Stimulated activated CD4-positive, alpha-beta T cell treated with anti-CD3 and anti-CD28 coated beads, Interleukin-12 subunit alpha, Interleukin-12 subunit beta, amount 100 ng/mL, for 24 hours (primary cell): ENCODE results near the gene ERAL1.
"Not testable (repeated sequence)": the region's sequence is repeated elsewhere in the genome, so short reads cannot be mapped to it uniquely, and the experiment has no call there.

ENCODE experiments used
- DNase-seq, 2 experiments: peaks; one replicate each; pipeline ENCODE4 v3.0.0-alpha.2; 2020; ENCODE audit warnings: low read depth in 2 of 2

ERAL1 gene

DNA sequence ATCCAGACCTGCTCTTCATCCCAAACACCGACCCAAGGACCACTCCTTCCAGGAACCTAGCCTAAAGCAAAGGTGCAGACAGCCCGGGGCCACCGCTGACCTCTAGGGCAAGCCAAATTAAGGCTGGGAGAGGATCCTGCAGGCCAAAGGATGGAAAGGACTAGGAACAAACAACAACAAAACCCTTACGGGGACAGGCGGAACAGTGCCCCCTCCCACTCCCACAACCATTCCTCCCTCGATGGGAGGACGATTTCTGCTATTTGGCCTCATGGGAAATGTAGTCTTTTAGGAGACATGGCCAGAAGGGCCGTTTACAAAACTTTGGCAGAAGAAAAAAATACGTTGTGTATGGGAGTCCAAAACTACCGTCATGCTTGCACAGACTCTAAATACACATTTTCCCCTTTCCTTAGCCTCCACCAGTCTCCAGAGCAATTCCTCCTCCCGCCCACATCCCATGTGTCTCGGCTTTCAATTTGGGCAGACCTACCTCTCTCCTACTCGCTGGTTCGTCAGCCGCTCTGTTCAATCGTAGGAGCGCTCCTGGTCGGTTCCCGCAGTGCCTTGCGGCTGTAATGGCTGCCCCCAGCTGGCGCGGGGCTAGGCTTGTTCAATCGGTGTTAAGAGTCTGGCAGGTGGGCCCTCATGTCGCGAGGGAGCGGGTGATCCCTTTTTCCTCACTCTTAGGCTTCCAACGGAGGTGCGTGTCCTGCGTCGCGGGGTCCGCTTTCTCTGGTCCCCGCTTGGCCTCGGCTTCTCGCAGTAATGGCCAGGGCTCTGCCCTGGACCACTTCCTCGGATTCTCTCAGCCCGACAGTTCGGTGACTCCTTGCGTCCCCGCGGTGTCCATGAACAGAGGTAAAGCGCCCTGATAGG, at the start of gene ERAL1:
TSS of gene ERAL1 (plus strand) at position 560 of the 879 bp plus-strand sequence. CDS start at position 579, 19 bp downstream.
- DNase-seq, result peak; percentile 67 to 83

DNA sequence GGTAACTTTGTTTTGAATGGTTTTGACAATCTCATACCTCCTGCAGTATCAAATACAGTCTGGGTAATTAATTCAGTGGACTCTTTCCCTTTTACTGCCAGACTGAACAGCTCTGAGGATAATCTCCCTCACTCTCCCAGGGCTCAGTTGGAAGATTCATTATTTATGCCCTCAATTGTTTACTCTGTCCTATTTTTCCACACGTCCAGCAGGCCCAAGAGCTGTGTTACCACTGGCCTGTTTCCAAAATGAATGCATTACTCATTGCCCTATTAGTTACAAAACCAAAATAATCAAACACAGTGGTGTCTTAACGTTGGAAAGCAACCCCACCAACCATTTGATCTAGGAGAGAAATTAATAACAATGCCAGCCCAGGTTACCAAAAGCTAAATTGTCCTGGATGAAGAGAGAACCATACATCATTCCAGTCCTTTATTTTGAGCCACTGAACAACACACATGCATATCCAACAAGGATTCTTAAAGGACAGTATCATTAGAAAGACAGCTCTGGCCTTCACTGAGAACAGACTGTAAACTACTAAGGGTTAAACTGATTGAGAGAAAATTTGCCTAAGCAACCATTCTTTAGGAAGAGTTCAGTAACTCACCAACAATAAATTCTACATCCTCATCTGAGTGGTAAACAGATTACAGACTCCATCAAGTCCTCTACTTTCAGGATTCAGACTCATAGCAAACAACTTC, 46.7 kb upstream of the ERAL1 start:
- DNase-seq, result no peak

DNA sequence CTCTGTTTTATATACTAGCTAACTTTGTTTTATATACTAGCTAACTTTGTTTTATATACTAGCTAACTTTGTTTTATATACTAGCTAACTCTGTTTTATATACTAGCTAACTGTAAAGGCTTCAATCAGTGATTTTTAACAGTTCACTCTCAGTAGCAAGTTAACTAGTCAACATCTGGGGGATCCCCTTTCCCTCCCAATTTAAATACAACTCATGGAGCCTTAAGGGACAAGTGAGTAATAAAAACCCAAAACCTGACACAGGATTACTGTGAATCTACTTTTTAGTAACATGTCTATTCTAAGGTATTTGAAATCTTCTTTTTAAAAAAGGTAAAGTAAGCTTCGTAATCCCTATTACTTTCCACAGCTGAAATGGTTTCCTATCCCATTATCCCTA, 44.4 kb upstream of the ERAL1 start:
- DNase-seq, result no peak

DNA sequence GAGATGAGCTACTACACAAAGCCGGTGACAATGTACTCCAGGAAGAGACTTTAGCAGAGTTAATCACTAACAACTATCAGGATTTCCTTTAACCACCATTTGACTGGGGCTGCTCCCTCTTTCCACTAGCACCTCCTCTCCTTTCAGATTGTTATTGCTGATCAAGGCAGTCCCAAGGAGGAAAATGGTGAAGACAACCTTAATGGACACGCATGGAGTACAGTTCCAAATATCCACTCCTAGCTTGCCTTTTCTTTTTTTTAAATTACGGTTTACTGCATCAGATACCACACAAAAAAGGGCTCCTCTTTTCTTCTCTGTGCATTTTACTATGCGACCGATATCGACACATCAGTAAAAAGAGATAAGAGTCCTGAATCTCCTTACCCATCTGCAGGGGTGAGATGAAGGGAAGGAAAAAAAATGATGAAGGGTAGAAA, 43.1 kb upstream of the ERAL1 start:
- DNase-seq, result no peak

- DNase-seq, result peak; percentile 90 to 97
Observed at GRCh38 chr17:28812091-28812747, 42.6 kb upstream of the ERAL1 start.

DNA sequence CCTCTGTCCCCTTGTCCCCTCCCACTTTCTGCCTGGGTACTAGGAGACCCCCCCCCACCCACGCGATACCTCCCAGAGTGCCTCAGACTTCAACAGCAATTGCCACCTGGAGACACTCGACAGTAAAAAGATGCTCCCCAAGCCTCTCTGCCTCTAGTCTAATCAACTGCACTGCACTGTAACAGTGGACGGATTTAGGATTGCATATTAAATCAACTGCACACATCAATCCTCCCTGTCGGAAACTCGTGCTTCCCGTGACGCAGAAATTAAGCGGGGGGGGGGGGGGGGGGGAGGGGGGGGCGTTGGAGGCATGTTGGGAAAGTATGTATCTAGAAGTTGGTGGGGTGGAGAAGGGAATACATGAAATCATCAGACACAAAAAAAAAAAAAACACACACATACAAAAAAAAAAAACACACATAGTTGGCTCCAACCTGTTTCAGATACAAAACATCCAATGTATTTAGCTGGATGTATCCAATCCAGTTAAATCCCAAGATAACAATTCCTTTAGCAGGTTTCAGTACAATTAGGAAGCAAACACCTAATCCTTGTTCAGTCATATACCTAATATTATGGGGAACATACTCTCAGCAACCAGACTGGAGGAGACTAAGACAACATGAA, 42.0 kb upstream of the ERAL1 start:
- no peak for DNase-seq

DNA sequence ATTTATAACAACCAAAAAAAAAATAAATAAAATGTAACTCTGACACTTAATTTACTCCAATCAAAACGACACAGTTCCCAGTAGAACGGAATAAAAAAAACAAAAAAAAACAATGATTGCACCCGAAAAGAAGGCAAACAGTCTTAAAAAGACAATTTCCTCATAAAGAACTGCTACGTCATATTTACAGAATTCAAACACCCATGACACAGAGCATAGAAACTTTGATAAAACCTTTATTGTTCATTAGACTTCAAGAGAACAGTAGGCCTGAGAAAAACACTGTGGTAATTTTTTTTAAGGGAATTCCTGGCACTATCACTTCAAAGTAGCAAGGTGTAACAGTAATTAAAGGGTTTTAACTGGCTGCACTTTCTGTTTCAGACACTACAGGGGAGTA, 38.3 kb upstream of the ERAL1 start:
- DNase-seq, result no peak

DNA sequence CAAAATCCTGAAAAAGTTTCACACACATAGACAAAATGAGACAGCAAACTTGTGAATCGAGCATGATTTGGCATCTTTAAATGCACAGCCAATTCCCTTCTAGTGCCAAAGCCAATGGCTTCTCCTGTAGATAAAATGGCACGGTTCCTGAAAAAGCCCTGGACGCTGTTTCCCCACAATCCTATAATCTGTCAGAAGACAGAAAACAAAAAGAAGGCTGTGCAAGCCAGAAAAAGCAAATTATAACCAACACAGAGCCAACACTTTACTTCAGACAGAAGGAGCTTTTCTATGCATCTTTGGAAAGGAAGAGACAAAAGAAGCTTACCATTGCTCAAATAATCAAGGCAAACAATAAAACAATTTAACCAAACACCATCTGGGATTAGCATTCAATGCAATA, 36.0 kb upstream of the ERAL1 start:
- DNase-seq, result no peak

GRCh38 chr17:28819582-28819981, 35.2 kb upstream of the ERAL1 start:
- DNase-seq, result no peak

GRCh38 chr17:28827672-28828071, 27.1 kb upstream of the ERAL1 start:
- no peak for DNase-seq

DNA sequence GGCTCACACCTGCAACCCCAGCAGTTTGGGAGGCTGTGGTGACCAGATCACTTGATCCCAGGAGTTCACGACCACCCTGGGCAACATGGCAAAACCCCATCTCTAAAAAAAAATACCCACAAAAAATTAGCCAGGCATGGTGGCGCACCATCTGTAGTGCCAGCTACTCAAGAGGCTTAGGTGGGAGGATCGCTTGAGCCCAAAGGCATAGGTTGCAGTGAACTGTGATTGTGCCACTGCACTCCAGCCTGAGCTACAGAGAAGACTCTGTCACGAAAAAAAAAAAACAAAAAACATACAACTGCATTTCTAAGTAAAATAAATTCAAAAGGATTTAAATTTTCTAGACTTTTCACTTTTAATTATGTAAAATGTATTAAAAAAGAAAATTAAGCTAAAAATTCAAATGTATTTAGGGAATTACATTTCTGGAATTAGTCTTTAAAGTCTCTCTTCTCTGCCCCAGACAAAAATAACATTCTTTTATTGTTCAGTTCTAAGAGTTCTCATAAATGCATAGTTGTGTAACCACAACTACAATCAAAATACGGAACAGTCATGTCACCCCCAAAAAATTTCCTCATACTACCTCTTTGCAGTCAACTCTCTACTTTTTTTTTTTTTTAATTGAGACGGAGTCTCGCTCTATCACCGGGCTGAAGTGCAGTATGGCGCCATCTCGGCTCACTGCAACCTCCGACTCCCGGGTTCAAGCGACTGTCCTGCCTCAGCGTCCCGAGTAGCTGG, 26.3 kb upstream of the ERAL1 start:
- DNase-seq, result no peak

DNA sequence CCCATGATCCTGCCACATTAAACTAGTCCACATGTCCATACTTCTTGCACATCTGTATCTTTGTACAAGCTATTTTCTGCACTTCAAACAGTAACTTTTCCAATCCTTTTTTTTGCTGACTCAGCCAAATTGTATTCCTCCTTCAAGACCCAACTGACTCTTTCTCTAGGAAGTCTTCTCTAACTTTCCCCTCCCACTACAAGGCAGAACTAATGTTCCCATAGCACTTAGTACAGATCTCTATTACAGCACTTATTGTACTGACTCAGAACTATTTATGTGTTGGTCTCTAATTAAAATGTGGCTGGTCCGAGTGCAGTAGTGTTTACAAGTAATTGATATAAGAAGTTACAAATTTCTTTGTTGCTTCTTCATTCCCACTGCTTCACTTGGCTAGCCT, 20.4 kb upstream of the ERAL1 start:
- no peak for DNase-seq

GRCh38 chr17:28836541-28836940, 18.3 kb upstream of the ERAL1 start:
- DNase-seq, result not testable (repeated sequence)

GRCh38 chr17:28839221-28839620, 15.6 kb upstream of the ERAL1 start:
- no peak for DNase-seq

- DNase-seq, result no peak
Observed at GRCh38 chr17:28841901-28842281, 12.9 kb upstream of the ERAL1 start.

- DNase-seq, result peak; percentile 69 to 80
Observed at GRCh38 chr17:28842282-28843012, 12.4 kb upstream of the ERAL1 start, which contains the start of gene FAM222B. Gene FAM222B (minus strand): TSS chr17:28842790. CDS start chr17:28766667, 76,123 bp downstream.

DNA sequence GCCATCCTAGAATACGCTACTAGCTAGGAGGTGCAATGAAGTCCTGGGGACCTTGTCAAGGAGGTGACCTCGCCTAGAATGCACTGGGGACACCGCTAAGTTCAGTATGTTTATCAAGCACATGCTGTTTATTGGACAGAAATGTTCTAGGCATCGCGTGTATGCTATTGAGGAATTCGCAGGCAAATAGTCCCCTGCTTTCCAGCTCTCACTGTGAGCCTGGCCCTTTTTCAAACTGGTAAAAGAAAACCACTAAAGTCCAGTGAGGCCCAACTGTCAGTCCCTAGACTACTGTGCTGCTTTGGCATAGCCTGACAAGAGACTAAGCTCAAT, 11.0 kb upstream of the ERAL1 start:
- no peak for DNase-seq

- DNase-seq, result no peak
Observed at GRCh38 chr17:28846231-28846630, 8.6 kb upstream of the ERAL1 start.

DNA sequence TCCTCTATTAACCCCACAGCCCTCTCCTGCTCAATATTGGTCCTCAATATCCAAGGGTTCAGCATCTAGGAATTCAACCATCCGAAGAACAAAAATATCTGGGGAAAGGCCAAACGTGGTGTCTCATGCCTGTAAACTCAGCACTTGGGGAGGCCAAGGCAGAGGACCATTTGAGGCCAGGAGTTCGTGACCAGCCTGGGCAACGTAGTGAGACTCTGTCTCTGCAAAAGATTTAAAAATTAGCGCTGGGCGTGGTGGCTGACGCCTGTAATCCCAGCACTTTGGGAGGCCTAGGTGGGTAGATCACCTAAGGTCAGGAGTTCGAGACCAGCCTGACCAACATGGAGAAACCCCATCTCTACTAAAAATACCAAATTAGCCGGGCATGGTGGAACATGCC, 8.1 kb upstream of the ERAL1 start:
- not testable (repeated sequence) for DNase-seq

GRCh38 chr17:28848667-28849066, 6.1 kb upstream of the ERAL1 start:
- peak in 1 of 2 experiments; percentile 59 for DNase-seq

GRCh38 chr17:28849281-28849680, 5.5 kb upstream of the ERAL1 start:
- no peak for DNase-seq
